ENCODE measurements around the gene BTN2A1.
"Not testable (repeated sequence)": the region's sequence is repeated elsewhere in the genome, so short reads cannot be mapped to it uniquely, and the experiment has no call there.

BTN2A1 gene

GRCh38 chr6:26493258-26493657, 35.5 kb downstream of the BTN2A1 start:
- DNase-seq (ENCODE audit: low spot score), result no peak

GRCh38 chr6:26494117-26494516, 36.4 kb downstream of the BTN2A1 start:
- no peak for DNase-seq (ENCODE audit: low spot score)

GRCh38 chr6:26495281-26495680, 37.5 kb downstream of the BTN2A1 start:
- DNase-seq (ENCODE audit: low spot score), result no peak

GRCh38 chr6:26497610-26498009, 39.9 kb downstream of the BTN2A1 start:
- DNase-seq (ENCODE audit: low spot score), result no peak

- no peak for DNase-seq (ENCODE audit: low spot score)
Observed at GRCh38 chr6:26500102-26500501, 42.3 kb downstream of the BTN2A1 start, which contains the start of gene BTN1A1. TSS of gene BTN1A1 (plus strand) at chr6:26500303. CDS start at chr6:26501287, 984 bp downstream.

GRCh38 chr6:26501482-26501986, 43.8 kb downstream of the BTN2A1 start:
- DNase-seq (ENCODE audit: low spot score), result no peak

- DNase-seq (ENCODE audit: low spot score), result no peak
Observed at GRCh38 chr6:26502165-26502564, 44.4 kb downstream of the BTN2A1 start.

- DNase-seq (ENCODE audit: low spot score), result no peak
Observed at GRCh38 chr6:26502626-26503025, 44.9 kb downstream of the BTN2A1 start.

- no peak for DNase-seq (ENCODE audit: low spot score)
Observed at GRCh38 chr6:26507658-26508057, 49.9 kb downstream of the BTN2A1 start.

GRCh38 chr6:26511033-26511432, 53.3 kb downstream of the BTN2A1 start:
- DNase-seq (ENCODE audit: low spot score), result not testable (repeated sequence)

GRCh38 chr6:26514984-26515383, 57.2 kb downstream of the BTN2A1 start:
- DNase-seq (ENCODE audit: low spot score), result no peak

- no peak for DNase-seq (ENCODE audit: low spot score)
Observed at GRCh38 chr6:26516481-26517427, 59.0 kb downstream of the BTN2A1 start.

Data from left forelimb (tissue), 1 donor.